PFSK-1 (cell line): ENCODE results near the gene PILRB.

Experiments
- FOXP2 ChIP-seq: optimal IDR thresholded peaks from 2 replicates; pipeline ENCODE3; 2011; ENCODE audit warnings: borderline replicate concordance, control low read depth, inconsistent platforms; ENCODE audit not compliant: insufficient read depth; ENCODE audit errors: extremely low read length, extremely low read depth
- POLR2AphosphoS5 ChIP-seq: IDR thresholded peaks from 2 replicates; pipeline ENCODE4 v1.6.1; 2012; ENCODE audit warnings: low read depth, mild to moderate bottlenecking, control low read depth, low read length, moderate library complexity
- REST ChIP-seq, 2 experiments: IDR thresholded peaks; 2 replicates each; pipeline versions ENCODE4 v1.6.1 to v1.8.0; 2011 to 2012; ENCODE audit warnings: low read depth in 2 of 2, low read length in 2 of 2, control low read depth in 1 of 2, inconsistent platforms in 1 of 2, mild to moderate bottlenecking in 1 of 2, moderate library complexity in 1 of 2; ENCODE audit not compliant: insufficient read depth in 1 of 2
- SIN3A ChIP-seq: IDR thresholded peaks from 2 replicates; pipeline ENCODE4 v1.6.1; 2012; ENCODE audit warnings: mild to moderate bottlenecking, low read length, moderate library complexity, borderline replicate concordance; ENCODE audit not compliant: insufficient read depth
- TAF1 ChIP-seq: IDR thresholded peaks from 2 replicates; pipeline ENCODE4 v1.6.1; 2012; ENCODE audit warnings: low read length, control low read depth, borderline replicate concordance; ENCODE audit not compliant: insufficient read depth

The PILRB gene

GRCh38 chr7:100367676-100368613 is 10.0 kb downstream of the PILRB start:
- TF ChIP-seq FOXP2, result no peak

DNA sequence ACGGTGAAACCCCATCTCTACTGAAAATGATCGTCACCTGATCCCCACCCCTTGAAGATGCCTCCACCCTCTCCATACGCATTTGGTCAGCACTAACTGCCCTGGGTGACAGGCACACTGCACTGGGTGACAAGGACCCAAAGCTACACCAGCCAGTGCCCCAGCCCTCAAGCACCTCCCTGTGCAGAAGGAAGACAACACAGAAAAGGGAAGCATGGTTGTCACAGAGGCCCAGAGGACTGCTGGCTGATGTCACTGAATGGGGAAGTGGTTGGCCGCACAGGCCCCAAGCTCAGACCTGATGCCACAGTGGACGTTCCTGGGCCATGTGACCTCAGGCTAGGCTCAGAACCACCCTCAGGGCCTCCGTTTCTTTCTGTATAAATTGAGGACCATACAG is 11.2 kb downstream of the PILRB start:
- no peak for TF ChIP-seq REST (IDR thresholded peaks at IDR 0.05; ENCODE audit: insufficient read depth in 1 of 2, low read depth in 2 of 2, low read length in 2 of 2)
- TF ChIP-seq FOXP2, result no peak
- TF ChIP-seq TAF1, result no peak
- no peak for TF ChIP-seq SIN3A
- TF ChIP-seq POLR2AphosphoS5, result no peak

- TF ChIP-seq REST (IDR thresholded peaks at IDR 0.05; ENCODE audit: insufficient read depth in 1 of 2, low read depth in 2 of 2, low read length in 2 of 2) (no peak), POLR2AphosphoS5 (peak; percentile 14; the same call in 1 of the 2 replicates), TAF1 (no peak), SIN3A (no peak), FOXP2 (no peak)
These were observed 12.4 kb downstream of the PILRB start for GRCh38 chr7:100370303-100370702.

GRCh38 chr7:100370746-100371145 is 12.8 kb downstream of the PILRB start:
- TF ChIP-seq FOXP2 (no peak), POLR2AphosphoS5 (no peak), REST (IDR thresholded peaks at IDR 0.05; ENCODE audit: insufficient read depth in 1 of 2, low read depth in 2 of 2, low read length in 2 of 2) (no peak), SIN3A (no peak), TAF1 (no peak)

GRCh38 chr7:100371561-100372171 is 13.7 kb downstream of the PILRB start:
- TF ChIP-seq REST (IDR thresholded peaks at IDR 0.05; ENCODE audit: insufficient read depth in 1 of 2, low read depth in 2 of 2, low read length in 2 of 2) (no peak), FOXP2 (no peak), SIN3A (no peak), POLR2AphosphoS5 (no peak)
